ENCODE results near the gene OCRL. TPM values are rescaled to one million over a fixed set of nuclear protein-coding genes. Genes with fewer than 3 reads are reported as not detected.

Gene OCRL
- total RNA-seq, 1 donor from 2014 or later: 24.2 TPM

- Mint-ChIP-seq H3K9me3 (ENCODE audit: unreplicated experiment) (no peaks in the 10 kb centered on the region), H3K4me1 (ENCODE audit: unreplicated experiment) (peaks cover 2% of the 10 kb centered on the region), H3K4me3 (ENCODE audit: unreplicated experiment) (peak within 1 kb of the TSS; percentile 93), H3K27me3 (ENCODE audit: unreplicated experiment) (peaks cover 2% of the 10 kb centered on the region), H3K27ac (ENCODE audit: unreplicated experiment) (peak within 1 kb of the TSS; percentile 87), H3K36me3 (ENCODE audit: low read depth, unreplicated experiment) (no peaks in the 10 kb centered on the region)
- peak; percentile 40 for DNase-seq (ENCODE audit: low spot score)
- no peak for TF ChIP-seq CTCF (IDR thresholded peaks at IDR 0.05; ENCODE audit: unreplicated experiment)
These were observed 16.8 kb upstream of the OCRL start, which contains the start of gene SMARCA1 for GRCh38 chrX:129523079-129523911. Gene SMARCA1 (minus strand): TSS chrX:129523490. CDS start chrX:129523370, 120 bp downstream.

GRCh38 chrX:129524250-129524850, 15.7 kb upstream of the OCRL start:
- Mint-ChIP-seq H3K4me3 (ENCODE audit: unreplicated experiment) (peak overlapping the region; percentile 93), H3K4me1 (ENCODE audit: unreplicated experiment) (peaks cover 2% of the 10 kb centered on the region), H3K36me3 (ENCODE audit: low read depth, unreplicated experiment) (no peaks in the 10 kb centered on the region), H3K27me3 (ENCODE audit: unreplicated experiment) (peaks cover 2% of the 10 kb centered on the region), H3K9me3 (ENCODE audit: unreplicated experiment) (no peaks in the 10 kb centered on the region), H3K27ac (ENCODE audit: unreplicated experiment) (no peak overlapping the region)
- no peak for DNase-seq (ENCODE audit: low spot score)
- no peak for TF ChIP-seq CTCF (IDR thresholded peaks at IDR 0.05; ENCODE audit: unreplicated experiment)

GRCh38 chrX:129525162-129525561, 14.9 kb upstream of the OCRL start:
- no peak overlapping the region for H3K27ac Mint-ChIP-seq (ENCODE audit: unreplicated experiment)
- TF ChIP-seq CTCF (IDR thresholded peaks at IDR 0.05; ENCODE audit: unreplicated experiment): no peak
- peaks cover 2% of the 10 kb centered on the region for H3K4me1 Mint-ChIP-seq (ENCODE audit: unreplicated experiment)
- no peaks in the 10 kb centered on the region for H3K9me3 Mint-ChIP-seq (ENCODE audit: unreplicated experiment)
- H3K4me3 Mint-ChIP-seq (ENCODE audit: unreplicated experiment): no peak overlapping the region
- no peak for DNase-seq (ENCODE audit: low spot score)
- peaks cover 2% of the 10 kb centered on the region for H3K27me3 Mint-ChIP-seq (ENCODE audit: unreplicated experiment)
- no peaks in the 10 kb centered on the region for H3K36me3 Mint-ChIP-seq (ENCODE audit: low read depth, unreplicated experiment)

- H3K27ac Mint-ChIP-seq (ENCODE audit: unreplicated experiment): no peak overlapping the region
- H3K9me3 Mint-ChIP-seq (ENCODE audit: unreplicated experiment): no peaks in the 10 kb centered on the region
- no peak overlapping the region for H3K4me3 Mint-ChIP-seq (ENCODE audit: unreplicated experiment)
These were observed 14.2 kb upstream of the OCRL start for GRCh38 chrX:129525896-129526295.

More at GRCh38 chrX:129525896-129526295, 14.2 kb upstream of the OCRL start:
- no peak for DNase-seq (ENCODE audit: low spot score)
- Mint-ChIP-seq H3K4me1 (ENCODE audit: unreplicated experiment) (peaks cover 2% of the 10 kb centered on the region), H3K36me3 (ENCODE audit: low read depth, unreplicated experiment) (no peaks in the 10 kb centered on the region), H3K27me3 (ENCODE audit: unreplicated experiment) (peaks cover 2% of the 10 kb centered on the region)
- TF ChIP-seq CTCF (IDR thresholded peaks at IDR 0.05; ENCODE audit: unreplicated experiment): no peak

All from endothelial cell (in vitro differentiated cells).